Measurements from ENCODE around the gene TBR1.

Gene TBR1

DNA sequence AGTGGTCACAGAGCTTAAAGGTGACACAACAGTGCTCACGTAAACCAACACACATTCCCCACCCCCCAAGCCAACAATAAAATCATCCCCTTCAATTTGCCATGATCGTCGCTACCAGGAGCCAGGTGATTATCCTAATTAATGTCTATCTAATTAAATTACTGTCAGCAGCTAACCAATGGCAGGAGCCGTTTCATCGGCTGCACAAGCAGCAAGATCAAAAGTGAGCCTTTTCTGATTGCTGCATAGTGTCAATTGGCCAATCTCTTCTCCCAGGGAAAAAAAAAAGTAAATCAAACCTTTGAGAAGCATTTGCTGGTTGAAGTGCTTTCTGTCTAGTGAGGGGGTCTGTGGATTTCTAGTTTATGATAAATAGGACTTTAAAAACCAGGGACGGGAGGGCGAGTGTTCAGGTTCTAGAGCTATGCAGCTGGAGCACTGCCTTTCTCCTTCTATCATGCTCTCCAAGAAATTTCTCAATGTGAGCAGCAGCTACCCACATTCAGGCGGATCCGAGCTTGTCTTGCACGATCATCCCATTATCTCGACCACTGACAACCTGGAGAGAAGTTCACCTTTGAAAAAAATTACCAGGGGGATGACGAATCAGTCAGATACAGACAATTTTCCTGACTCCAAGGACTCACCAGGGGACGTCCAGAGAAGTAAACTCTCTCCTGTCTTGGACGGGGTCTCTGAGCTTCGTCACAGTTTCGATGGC, at the start of gene TBR1:
Gene TBR1, plus strand, starts transcription at position 311 of the 721 bp plus-strand sequence. Its CDS starts 114 bp downstream, at position 425.
- DNase-seq (ENCODE audit: low read depth) = no peak

DNA sequence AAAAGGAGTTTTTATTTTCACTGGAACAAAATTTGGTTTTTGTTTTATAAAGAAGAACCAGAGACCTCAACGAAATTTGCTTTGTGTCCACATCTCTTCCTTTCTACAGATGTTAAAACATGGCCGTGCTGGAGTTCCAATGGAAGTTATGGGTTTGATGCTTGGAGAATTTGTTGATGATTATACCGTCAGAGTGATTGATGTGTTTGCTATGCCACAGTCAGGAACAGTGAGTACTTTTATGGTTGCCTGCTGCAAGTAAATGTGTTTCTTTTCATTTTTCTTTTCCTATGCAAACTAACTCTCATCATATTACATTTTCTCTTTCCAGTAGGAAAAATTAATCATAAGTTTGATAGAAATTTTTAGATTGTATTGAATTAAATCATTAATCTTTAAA, 48.4 kb upstream of the TBR1 start:
- DNase-seq (ENCODE audit: low read depth) = no peak

GRCh38 chr2:161369311-161369710, 46.8 kb upstream of the TBR1 start:
- no peak for DNase-seq (ENCODE audit: low read depth)

DNA sequence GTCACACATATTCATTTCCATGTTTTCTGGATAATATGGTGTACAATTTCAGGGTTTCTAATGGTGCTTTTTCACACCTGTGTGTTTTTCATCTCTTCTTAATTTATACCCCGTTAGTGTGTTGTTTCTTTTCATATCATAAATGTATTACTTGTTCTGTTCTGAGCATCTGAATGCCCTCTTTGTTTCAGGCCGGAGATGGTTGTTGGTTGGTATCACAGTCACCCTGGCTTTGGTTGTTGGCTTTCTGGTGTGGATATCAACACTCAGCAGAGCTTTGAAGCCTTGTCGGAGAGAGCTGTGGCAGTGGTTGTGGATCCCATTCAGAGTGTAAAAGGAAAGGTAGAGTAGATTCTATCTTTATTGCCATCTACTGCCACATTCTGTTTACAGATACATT, 45.1 kb upstream of the TBR1 start:
- no peak for DNase-seq (ENCODE audit: low read depth)

GRCh38 chr2:161371869-161372268, 44.2 kb upstream of the TBR1 start:
- DNase-seq (ENCODE audit: low read depth) = no peak

DNA sequence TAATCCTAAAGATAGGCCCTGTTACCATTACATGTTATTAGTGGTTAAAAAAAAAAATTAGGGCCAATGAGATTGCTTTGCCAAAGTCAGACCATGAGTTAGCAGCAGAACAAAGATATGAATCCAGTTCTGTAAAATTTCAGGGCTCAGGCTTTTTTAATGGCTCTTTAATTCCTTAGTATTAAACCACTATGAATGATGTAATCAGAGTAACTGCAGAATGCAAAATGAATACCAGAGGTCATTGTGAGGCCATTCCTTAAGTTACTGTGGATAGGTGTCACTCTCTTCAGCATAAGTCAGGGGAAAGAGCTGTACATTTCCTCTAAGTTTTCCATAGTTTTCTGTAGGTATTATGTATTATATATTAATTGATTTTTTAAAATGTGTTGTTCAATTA, 42.2 kb upstream of the TBR1 start:
- DNase-seq (ENCODE audit: low read depth) = no peak

DNA sequence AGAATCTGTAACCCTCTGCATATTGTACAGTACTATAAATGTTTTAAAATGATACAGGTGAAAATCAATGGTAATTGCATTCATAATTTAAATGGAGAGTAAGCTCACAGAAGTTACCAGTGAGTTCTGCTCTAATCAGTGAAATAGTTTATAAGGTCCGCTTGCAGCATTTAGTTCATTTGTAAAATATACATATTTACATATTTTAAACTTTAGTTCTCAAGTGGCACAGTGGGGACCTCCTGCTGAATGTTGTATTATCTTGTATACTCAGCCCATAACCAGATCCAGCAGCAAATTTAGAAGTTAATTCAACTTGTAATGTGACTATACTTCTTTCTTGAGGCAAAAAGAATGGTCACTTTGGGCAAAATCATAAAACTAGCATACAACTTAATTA, 41.7 kb upstream of the TBR1 start:
- DNase-seq (ENCODE audit: low read depth) = no peak

- no peak for DNase-seq (ENCODE audit: low read depth)
Observed at GRCh38 chr2:161379740-161380139, 36.4 kb upstream of the TBR1 start.

DNA sequence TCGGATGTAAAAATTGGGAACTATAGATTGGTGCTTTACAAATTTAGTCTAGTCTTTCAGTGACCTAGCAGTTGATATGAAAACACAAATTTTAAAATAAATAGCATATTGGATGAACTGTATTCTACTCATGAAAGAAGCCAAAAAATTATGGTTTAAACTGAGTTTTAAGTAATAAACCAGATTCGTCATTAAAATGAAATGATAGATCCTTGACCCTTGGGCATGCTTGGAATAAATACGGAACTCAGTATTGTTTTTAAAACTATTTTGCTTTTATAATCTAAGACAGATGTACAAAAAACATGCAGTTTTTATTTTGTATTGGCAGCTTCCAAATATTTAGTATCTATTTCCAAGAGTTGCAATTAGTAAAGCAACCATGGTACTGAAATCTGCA, 34.6 kb upstream of the TBR1 start:
- no peak for DNase-seq (ENCODE audit: low read depth)

DNA sequence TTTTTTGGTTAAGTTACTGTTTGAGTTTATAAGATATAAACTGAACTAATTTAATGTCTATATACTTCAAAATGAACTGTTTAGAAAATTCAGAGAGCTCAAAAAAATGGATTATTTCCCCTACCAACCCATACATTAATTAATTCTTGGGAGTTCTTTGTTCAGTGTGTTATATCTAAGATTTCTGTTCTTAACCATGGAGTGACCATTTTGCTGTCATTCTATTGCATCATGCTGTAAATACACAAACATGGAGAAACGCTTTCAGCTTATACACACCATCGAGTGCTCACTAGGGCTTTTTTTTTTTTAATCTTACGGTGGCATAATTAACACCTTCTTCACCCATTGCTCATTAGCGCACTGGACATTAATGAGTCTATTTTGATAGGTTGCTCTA, 33.4 kb upstream of the TBR1 start:
- DNase-seq (ENCODE audit: low read depth) = no peak

GRCh38 chr2:161384864-161385263, 31.2 kb upstream of the TBR1 start:
- DNase-seq (ENCODE audit: low read depth) = no peak

DNA sequence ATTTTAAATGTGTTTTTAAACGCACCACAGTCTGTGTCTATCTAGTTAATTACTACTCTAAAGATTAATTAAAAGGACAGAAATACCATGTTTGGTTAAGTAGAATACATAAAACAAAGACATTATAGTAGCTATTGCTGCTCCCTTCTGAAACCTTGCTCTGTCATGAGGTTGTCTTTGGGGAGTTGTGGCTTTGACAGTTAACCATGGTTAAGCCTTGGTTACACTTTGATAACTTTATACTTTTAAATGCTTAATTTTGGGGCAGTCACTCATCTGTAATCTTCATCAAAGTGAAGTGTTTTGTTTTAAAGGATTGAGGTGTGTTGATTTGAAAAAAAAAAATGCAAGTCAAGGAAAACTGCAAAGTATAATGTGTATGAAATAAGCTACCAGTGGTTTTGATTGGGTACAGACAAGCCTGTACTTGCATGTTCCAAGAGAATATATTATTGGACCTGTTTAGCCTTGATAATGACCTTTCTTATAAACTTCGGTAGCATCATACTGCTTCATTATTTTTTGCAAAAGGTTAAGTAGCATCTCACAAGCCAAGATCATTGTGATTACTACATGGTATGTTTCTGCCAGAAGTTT, 29.8 kb upstream of the TBR1 start:
- DNase-seq (ENCODE audit: low read depth) = no peak

DNA sequence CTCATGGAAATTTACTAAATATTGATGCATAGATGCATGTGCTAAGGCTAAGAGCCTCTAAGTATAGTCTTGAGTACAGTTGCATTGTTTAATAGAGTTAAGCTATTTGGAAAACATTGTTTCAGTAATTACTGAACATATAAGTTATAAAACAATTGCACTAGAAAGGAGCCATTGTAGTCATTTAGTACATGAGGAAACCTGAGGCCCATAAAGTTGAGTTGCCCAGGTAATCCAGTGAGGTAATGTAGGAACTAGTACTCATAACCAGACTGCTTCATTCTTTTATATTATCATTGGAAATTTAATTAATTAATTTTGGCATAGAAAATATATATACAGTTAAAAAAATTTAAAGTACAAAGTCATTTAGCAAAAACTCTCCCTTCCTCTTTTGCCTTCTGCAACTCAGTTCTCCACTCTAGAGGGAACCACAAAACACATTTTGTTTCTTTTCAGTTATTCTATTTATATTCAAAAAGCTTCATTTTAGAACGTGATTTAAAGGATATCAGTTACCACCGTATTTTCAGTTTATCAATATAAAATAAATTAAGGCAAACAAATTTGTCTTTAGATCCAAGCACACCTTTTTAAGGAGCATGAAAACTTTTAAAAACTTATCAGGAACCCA, 27.8 kb upstream of the TBR1 start:
- no peak for DNase-seq (ENCODE audit: low read depth)

DNA sequence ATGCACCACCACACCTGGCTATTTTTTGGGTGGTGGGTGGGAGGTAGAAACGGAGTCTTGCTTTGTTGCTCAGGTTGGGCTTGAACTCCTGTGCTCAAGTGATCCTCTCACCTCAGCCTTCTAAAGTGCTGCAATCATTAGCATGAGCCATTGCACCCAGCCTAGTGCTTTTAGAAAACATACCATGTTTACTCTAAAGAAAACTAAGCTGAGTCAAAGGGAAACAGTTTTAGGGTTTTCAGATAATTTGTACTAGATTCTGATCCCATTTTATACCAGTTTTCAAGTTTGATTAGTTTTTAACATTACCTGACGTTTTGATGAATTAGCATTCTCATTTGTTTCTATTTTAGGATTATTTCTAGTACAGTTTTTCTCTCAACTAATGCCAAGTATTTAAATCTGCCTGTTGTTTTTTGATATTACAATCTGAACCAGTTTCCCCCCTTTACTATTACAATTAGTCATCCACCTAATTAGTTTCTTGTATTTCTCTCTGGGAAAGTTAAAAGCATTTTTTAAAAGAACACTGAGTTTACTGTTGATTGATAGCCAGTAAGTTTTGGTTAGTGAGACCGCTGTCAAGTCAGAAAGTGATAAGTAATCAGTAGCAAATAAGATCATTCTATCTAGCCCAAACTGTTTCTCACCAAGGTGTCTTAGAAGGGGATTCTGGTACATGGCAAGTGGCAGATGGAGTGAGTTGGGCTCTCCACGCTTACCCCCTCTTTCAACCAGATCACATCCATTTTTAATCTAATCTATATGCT, 24.2 kb upstream of the TBR1 start:
- no peak for DNase-seq (ENCODE audit: low read depth)

- DNase-seq (ENCODE audit: low read depth) = no peak
Observed at GRCh38 chr2:161400076-161400475, 16.0 kb upstream of the TBR1 start.

DNA sequence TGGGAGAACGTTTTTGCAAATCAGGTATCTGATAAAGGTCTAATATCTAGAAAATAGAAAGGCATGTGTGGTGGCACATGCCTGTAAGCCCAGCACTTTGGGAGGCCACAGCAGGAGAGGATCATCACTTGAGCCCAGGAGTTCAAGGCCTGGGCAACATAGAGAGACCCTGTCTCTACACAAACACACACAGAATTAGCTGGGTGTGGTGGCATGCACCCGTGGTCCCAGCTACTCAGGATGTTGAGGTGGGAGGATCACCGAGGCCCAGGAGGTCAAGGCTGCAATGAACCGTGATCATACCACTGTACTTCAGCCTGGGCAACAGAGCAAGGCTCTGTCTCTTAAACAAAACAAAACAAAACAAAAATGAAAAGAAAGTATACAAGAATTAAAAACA, 13.8 kb upstream of the TBR1 start:
- no peak for DNase-seq (ENCODE audit: low read depth)

DNA sequence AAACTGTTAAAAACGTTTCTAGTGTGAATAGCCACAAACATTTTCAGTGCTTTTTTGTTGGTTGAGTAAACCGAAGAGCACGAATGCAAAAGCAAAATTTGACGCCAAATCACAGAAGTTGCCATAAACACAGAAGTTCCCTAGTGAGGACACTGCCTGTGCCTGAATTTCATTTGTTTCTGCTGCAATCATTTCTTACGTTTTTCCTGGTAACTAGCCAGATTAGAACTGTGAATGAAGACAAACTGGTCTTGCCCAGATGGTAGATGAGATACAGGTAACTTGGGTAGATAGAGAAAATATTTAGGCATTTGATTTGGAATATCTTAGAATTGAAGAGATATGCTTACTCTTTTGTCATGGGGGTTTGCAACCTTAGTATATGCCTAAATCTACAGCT, 9.8 kb upstream of the TBR1 start:
- DNase-seq (ENCODE audit: low read depth) = no peak

GRCh38 chr2:161407597-161407996, 8.5 kb upstream of the TBR1 start:
- no peak for DNase-seq (ENCODE audit: low read depth)

DNA sequence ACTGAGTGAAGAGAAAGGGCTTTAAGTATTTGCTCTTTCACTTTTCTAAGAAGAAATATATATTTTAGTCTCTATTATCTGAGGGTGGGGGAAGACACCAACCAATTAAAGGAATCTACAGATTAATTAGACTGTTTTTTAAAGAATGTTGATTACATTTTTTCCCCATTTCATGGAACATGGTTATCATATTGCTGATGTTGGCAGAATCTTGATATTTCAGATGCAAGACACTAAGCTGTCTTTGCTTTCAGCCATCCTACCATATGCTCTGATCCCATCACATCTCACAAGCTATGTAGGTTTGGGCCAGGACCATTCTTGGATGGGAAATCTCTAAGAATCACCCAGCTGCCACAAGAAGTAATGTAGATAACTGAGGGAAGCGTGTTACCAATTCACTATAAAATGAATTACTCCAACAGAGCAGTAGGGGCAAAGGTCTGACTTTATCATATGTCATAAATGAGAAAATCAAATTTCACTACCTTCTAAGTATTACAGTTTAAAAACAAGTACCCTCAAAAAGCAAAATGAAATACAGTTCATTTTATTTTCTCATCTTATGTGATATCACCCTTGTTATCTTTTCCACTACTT, 6.7 kb upstream of the TBR1 start:
- no peak for DNase-seq (ENCODE audit: low read depth)

- DNase-seq (ENCODE audit: low read depth) = no peak
Observed at GRCh38 chr2:161412346-161412745, 3.8 kb upstream of the TBR1 start.

DNA sequence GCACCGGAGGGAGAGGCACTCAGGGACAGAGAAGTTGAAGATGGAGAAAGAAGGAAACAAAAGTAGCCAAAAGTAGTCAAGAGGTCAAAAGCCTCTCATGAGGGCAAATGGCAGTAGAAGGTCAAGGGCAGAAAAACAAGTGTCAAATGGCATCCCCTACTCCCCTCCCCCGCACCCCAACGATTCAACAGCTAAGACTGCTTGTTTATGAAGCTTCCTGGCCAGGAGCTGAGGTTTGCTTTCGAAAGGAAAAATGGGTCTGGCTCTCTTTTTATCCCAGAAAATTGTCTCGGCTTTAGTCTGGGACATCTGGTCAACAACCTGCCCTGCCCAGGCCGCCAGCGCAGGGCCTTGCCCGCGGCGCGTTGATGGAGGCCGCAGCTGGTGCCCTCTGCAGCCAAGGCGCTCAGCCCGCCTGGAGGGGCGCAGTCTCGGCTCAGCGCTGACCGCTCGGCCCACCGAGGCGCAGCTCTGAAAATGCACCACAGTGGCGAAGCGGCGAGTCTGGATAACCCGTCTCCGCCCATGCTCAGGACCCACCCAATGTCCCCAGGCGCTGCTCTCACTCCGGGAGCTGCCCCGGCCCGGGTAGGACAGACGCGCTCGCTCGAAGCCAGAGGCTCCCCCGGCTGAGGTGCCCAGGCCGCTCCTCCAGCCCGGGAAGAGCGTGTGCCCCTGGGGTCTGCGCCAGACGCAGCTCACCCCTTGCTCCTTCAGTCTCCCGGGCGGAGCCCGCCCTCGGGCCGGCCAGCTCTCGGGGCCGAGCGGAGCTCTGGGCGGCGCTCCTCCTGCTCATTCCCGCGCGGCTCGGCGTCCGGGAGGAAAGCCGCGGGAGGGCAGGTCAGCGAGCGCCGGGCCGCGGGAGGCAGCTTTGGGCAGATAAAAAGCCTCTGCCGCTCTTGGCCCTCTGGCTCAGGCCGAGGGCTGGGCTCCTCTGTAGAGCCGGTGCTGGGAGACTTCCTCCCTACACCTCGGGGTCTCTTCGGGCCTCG, 1.8 kb upstream of the TBR1 start:
- no peak for DNase-seq (ENCODE audit: low read depth)
